Measurements from ENCODE around the gene FAM151A.

The FAM151A gene

GRCh38 chr1:54602554-54602953, 20.8 kb downstream of the FAM151A start:
- DNase-seq (no peak), ATAC-seq (replicated peaks) (no peak)
- Mint-ChIP-seq H3K27ac (no peak overlapping the region), H3K4me1 (peaks cover 10% of the 10 kb centered on the region in 2 donors), H3K36me3 (no peaks in the 10 kb centered on the region), H3K9me3 (no peaks in the 10 kb centered on the region), H3K27me3 (no peaks in the 10 kb centered on the region), H3K4me3 (no peak overlapping the region)

- H3K27ac Mint-ChIP-seq = no peak overlapping the region
- H3K36me3 Mint-ChIP-seq = no peaks in the 10 kb centered on the region
- DNase-seq (no peak), ATAC-seq (replicated peaks) (no peak)
- H3K4me3 Mint-ChIP-seq = no peak overlapping the region
- no peaks in the 10 kb centered on the region for H3K27me3 Mint-ChIP-seq
- H3K4me1 Mint-ChIP-seq = peaks cover 10% of the 10 kb centered on the region in 2 donors
- no peaks in the 10 kb centered on the region for H3K9me3 Mint-ChIP-seq
These were observed 21.6 kb downstream of the FAM151A start for GRCh38 chr1:54601730-54602129.

- Mint-ChIP-seq H3K27me3 (no peaks in the 10 kb centered on the region), H3K9me3 (no peaks in the 10 kb centered on the region), H3K27ac (no peak overlapping the region), H3K36me3 (no peaks in the 10 kb centered on the region), H3K4me1 (peaks cover 10% of the 10 kb centered on the region in 2 donors), H3K4me3 (no peak overlapping the region)
- ATAC-seq (replicated peaks) (no peak), DNase-seq (no peak)
These were observed 22.2 kb downstream of the FAM151A start for GRCh38 chr1:54600947-54601721.

- peaks cover 1 to 3% of the 10 kb centered on the region in 2 donors for H3K4me1 Mint-ChIP-seq
- no peak overlapping the region for H3K4me3 Mint-ChIP-seq
- DNase-seq (no peak), ATAC-seq (replicated peaks) (no peak)
- H3K36me3 Mint-ChIP-seq = no peaks in the 10 kb centered on the region
- H3K27ac Mint-ChIP-seq = no peak overlapping the region
- no peaks in the 10 kb centered on the region for H3K9me3 Mint-ChIP-seq
- no peaks in the 10 kb centered on the region for H3K27me3 Mint-ChIP-seq
These were observed 24.0 kb downstream of the FAM151A start for GRCh38 chr1:54599211-54599823.

GRCh38 chr1:54597455-54598030, 25.8 kb downstream of the FAM151A start:
- DNase-seq = no peak
- Mint-ChIP-seq H3K9me3 (no peaks in the 10 kb centered on the region), H3K27me3 (no peaks in the 10 kb centered on the region), H3K4me1 (peaks cover 0 to 2% of the 10 kb centered on the region in 2 donors), H3K36me3 (no peaks in the 10 kb centered on the region), H3K4me3 (no peak overlapping the region), H3K27ac (no peak overlapping the region)
- ATAC-seq (replicated peaks) = no peak

- no peaks in the 10 kb centered on the region for H3K27me3 Mint-ChIP-seq
These were observed 26.6 kb downstream of the FAM151A start for GRCh38 chr1:54596756-54597155.

GRCh38 chr1:54595956-54596498, 27.3 kb downstream of the FAM151A start:
- ATAC-seq (replicated peaks) = no peak
- no peak overlapping the region for H3K4me3 Mint-ChIP-seq
- H3K4me1 Mint-ChIP-seq = peaks cover 0 to 2% of the 10 kb centered on the region in 2 donors
- no peaks in the 10 kb centered on the region for H3K36me3 Mint-ChIP-seq
- no peak for DNase-seq
- H3K9me3 Mint-ChIP-seq = no peaks in the 10 kb centered on the region
- H3K27me3 Mint-ChIP-seq = no peaks in the 10 kb centered on the region
- no peak overlapping the region for H3K27ac Mint-ChIP-seq

More at GRCh38 chr1:54596756-54597155, 26.6 kb downstream of the FAM151A start:
- no peaks in the 10 kb centered on the region for H3K36me3 Mint-ChIP-seq
- no peaks in the 10 kb centered on the region for H3K9me3 Mint-ChIP-seq
- H3K4me1 Mint-ChIP-seq = peaks cover 0 to 2% of the 10 kb centered on the region in 2 donors
- no peak overlapping the region for H3K4me3 Mint-ChIP-seq
- no peak overlapping the region for H3K27ac Mint-ChIP-seq
- DNase-seq (no peak), ATAC-seq (replicated peaks) (no peak)

GRCh38 chr1:54594463-54594862, 28.9 kb downstream of the FAM151A start:
- Mint-ChIP-seq H3K27ac (no peak overlapping the region), H3K4me1 (no peaks in the 10 kb centered on the region), H3K27me3 (no peaks in the 10 kb centered on the region), H3K36me3 (no peaks in the 10 kb centered on the region), H3K9me3 (no peaks in the 10 kb centered on the region), H3K4me3 (no peak overlapping the region)
- no peak for ATAC-seq (replicated peaks)
- no peak for DNase-seq

GRCh38 chr1:54593571-54594160, 29.7 kb downstream of the FAM151A start:
- H3K4me1 Mint-ChIP-seq = peaks cover under 1 to 2% of the 10 kb centered on the region in 2 donors
- DNase-seq (no peak), ATAC-seq (replicated peaks) (no peak)
- H3K9me3 Mint-ChIP-seq = no peaks in the 10 kb centered on the region
- H3K27ac Mint-ChIP-seq = no peak overlapping the region
- no peaks in the 10 kb centered on the region for H3K36me3 Mint-ChIP-seq
- H3K4me3 Mint-ChIP-seq = no peak overlapping the region
- no peaks in the 10 kb centered on the region for H3K27me3 Mint-ChIP-seq

- no peak overlapping the region for H3K4me3 Mint-ChIP-seq
- no peak for ATAC-seq (replicated peaks)
- no peaks in the 10 kb centered on the region for H3K9me3 Mint-ChIP-seq
- H3K36me3 Mint-ChIP-seq = no peaks in the 10 kb centered on the region
- H3K27ac Mint-ChIP-seq = no peak overlapping the region
- H3K4me1 Mint-ChIP-seq = peaks cover 4 to 7% of the 10 kb centered on the region in 2 donors
- H3K27me3 Mint-ChIP-seq = no peaks in the 10 kb centered on the region
- DNase-seq = no peak
These were observed 32.1 kb downstream of the FAM151A start for GRCh38 chr1:54591127-54591756.

GRCh38 chr1:54588377-54588776, 34.9 kb downstream of the FAM151A start:
- no peak overlapping the region for H3K27ac Mint-ChIP-seq
- DNase-seq = no peak
- no peak overlapping the region for H3K4me3 Mint-ChIP-seq
- ATAC-seq (replicated peaks) = no peak
- no peaks in the 10 kb centered on the region for H3K9me3 Mint-ChIP-seq
- H3K4me1 Mint-ChIP-seq = peaks cover 4 to 7% of the 10 kb centered on the region in 2 donors
- no peaks in the 10 kb centered on the region for H3K27me3 Mint-ChIP-seq
- no peaks in the 10 kb centered on the region for H3K36me3 Mint-ChIP-seq

- Mint-ChIP-seq H3K27me3 (no peaks in the 10 kb centered on the region), H3K27ac (no peak overlapping the region), H3K36me3 (no peaks in the 10 kb centered on the region), H3K4me3 (no peak overlapping the region), H3K4me1 (peaks cover 4 to 7% of the 10 kb centered on the region in 2 donors), H3K9me3 (no peaks in the 10 kb centered on the region)
- DNase-seq = no peak
- ATAC-seq (replicated peaks) = no peak
These were observed 37.9 kb downstream of the FAM151A start for GRCh38 chr1:54585181-54586066.

GRCh38 chr1:54584575-54584974, 38.8 kb downstream of the FAM151A start:
- ATAC-seq (replicated peaks) (no peak), DNase-seq (no peak)
- no peaks in the 10 kb centered on the region for H3K27me3 Mint-ChIP-seq
- H3K27ac Mint-ChIP-seq = no peak overlapping the region
- no peaks in the 10 kb centered on the region for H3K9me3 Mint-ChIP-seq
- peaks cover 4 to 7% of the 10 kb centered on the region in 2 donors for H3K4me1 Mint-ChIP-seq
- no peak overlapping the region for H3K4me3 Mint-ChIP-seq
- H3K36me3 Mint-ChIP-seq = no peaks in the 10 kb centered on the region
